Measurements from ENCODE around the gene DNAAF1.

DNA sequence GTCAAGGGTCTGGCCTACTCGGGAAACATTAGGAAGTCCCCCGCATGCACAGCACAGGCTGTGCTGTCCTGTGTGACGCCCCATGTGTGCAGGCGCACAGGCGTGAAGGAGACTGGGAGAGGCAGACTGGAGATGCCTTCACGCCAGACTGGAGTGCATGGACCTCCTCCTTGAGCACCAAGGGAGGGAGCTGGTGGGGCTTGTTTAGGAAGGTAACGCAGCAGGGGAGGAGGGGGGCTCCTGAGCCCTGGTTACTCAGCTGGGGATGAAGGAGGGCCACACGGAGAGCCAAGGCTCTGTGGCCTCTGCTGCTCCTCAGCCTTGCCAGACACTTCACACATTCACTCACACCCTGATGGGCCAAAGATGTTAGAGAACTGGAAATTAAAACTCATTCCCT is 7.8 kb upstream of the DNAAF1 start:
- TF ChIP-seq KDM5A (IDR thresholded peaks at IDR 0.05) (no peak), HDAC2 (IDR thresholded peaks at IDR 0.05) (no peak), NFE2L2 (conservative IDR thresholded peaks at IDR 0.05; ENCODE audit: low read length) (no peak)

Data from A549 (cell line).